Measurements from ENCODE around the gene SYK.

GRCh38 chr9:90874194-90874593 is 72.6 kb downstream of the SYK start:
- TF ChIP-seq CTCF (IDR thresholded peaks at IDR 0.05; ENCODE audit: low read depth, low read length), result no peak
- TF ChIP-seq MAX (IDR thresholded peaks at IDR 0.05; ENCODE audit: low read depth, low read length), result no peak
- TF ChIP-seq POLR2A (IDR thresholded peaks at IDR 0.05; ENCODE audit: extremely low read depth, insufficient read length), result no peak

Measured in NB4 (cell line).